Activated CD4-positive, alpha-beta T cell treated with anti-CD3 and anti-CD28 coated beads, Interleukin-2, amount 50 U/mL, for 16 hours (primary cell): Measurements from ENCODE around the gene ACTN2.

Experiments
- DNase-seq: peaks from one replicate; pipeline ENCODE4 v3.0.0-alpha.2; 2020

ACTN2 gene

GRCh38 chr1:236744533-236744932 is 58.2 kb downstream of the ACTN2 start:
- DNase-seq = no peak

- no peak for DNase-seq
Measured at GRCh38 chr1:236746785-236747184, 60.5 kb downstream of the ACTN2 start.

GRCh38 chr1:236747311-236747985 is 61.1 kb downstream of the ACTN2 start:
- DNase-seq = no peak

GRCh38 chr1:236748268-236748870 is 62.1 kb downstream of the ACTN2 start:
- no peak for DNase-seq

GRCh38 chr1:236750928-236751327 is 64.6 kb downstream of the ACTN2 start:
- no peak for DNase-seq

- DNase-seq = no peak
Measured at GRCh38 chr1:236751385-236751784, 65.1 kb downstream of the ACTN2 start.

- no peak for DNase-seq
Measured at GRCh38 chr1:236751935-236752334, 65.6 kb downstream of the ACTN2 start.

GRCh38 chr1:236753516-236753915 is 67.2 kb downstream of the ACTN2 start:
- DNase-seq = peak; percentile 10

GRCh38 chr1:236753964-236754363 is 67.7 kb downstream of the ACTN2 start:
- no peak for DNase-seq

GRCh38 chr1:236754525-236755210 is 68.4 kb downstream of the ACTN2 start:
- DNase-seq = no peak

- DNase-seq = no peak
Measured at GRCh38 chr1:236757640-236758039, 71.3 kb downstream of the ACTN2 start.

GRCh38 chr1:236759252-236759859 is 73.1 kb downstream of the ACTN2 start:
- DNase-seq = peak; percentile 54

- no peak for DNase-seq
Measured at GRCh38 chr1:236760480-236760879, 74.2 kb downstream of the ACTN2 start.

- no peak for DNase-seq
Measured at GRCh38 chr1:236760986-236761385, 74.7 kb downstream of the ACTN2 start.

- no peak for DNase-seq
Measured at GRCh38 chr1:236761397-236762132, 75.3 kb downstream of the ACTN2 start.

GRCh38 chr1:236762410-236762809 is 76.1 kb downstream of the ACTN2 start:
- no peak for DNase-seq

- no peak for DNase-seq
Measured at GRCh38 chr1:236765831-236766230, 79.5 kb downstream of the ACTN2 start.

- DNase-seq = no peak
Measured at GRCh38 chr1:236766506-236766905, 80.2 kb downstream of the ACTN2 start.

- no peak for DNase-seq
Measured at GRCh38 chr1:236767276-236767675, 81.0 kb downstream of the ACTN2 start.

- no peak for DNase-seq
Measured at GRCh38 chr1:236768601-236769000, 82.3 kb downstream of the ACTN2 start.

- no peak for DNase-seq
Measured at GRCh38 chr1:236773919-236774318, 87.6 kb downstream of the ACTN2 start.

GRCh38 chr1:236774926-236775325 is 88.6 kb downstream of the ACTN2 start:
- no peak for DNase-seq

GRCh38 chr1:236779312-236779711 is 93.0 kb downstream of the ACTN2 start:
- no peak for DNase-seq
